ENCODE data around the gene NME1. TPM values are rescaled to one million over a fixed set of nuclear protein-coding genes. Genes with fewer than 3 reads are reported as not detected.

Gene NME1
- total and polyA plus RNA-seq, 9 of the 15 experiments (the other 6 are each of a cell fraction or from before 2014, with no cell fraction given), result 449 to 1,588 (median 604) TPM

GRCh38 chr17:51165680-51166197 lies 12.4 kb downstream of the NME1 start (continued):
- TF ChIP-seq MGA (IDR thresholded peaks at IDR 0.05) (peak; percentile 12; the same call in 1 of the 2 replicates), NFE2 (IDR thresholded peaks at IDR 0.05; ENCODE audit: low read depth) (no peak)

Data from K562 (cell line).